Measurements from ENCODE around the gene PRR20G.
"Not testable (repeated sequence)": the region's sequence is repeated elsewhere in the genome, so short reads cannot be mapped to it uniquely, and the experiment has no call there.

The PRR20G gene

GRCh38 chr3:127296959-127297358, 9.1 kb upstream of the PRR20G start:
- no peak for DNase-seq

DNA sequence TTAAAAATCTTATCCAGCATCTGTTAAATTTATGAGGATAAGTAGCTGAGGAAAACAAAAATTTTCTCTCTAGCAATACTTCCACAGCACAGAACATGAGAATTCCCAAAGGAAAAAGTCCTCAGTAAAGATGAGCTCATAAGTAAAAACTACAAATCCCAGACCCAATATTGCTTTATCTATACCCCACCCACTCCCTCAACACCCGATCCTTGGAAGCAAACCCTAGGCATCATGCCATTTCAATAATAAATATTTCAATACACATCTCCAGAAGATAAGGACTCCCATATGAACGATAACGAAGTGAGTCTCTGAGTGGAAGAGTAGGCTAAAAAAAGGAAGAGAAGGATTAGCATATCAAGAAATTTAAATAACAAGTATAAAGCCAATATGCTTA, 8.3 kb upstream of the PRR20G start:
- DNase-seq = no peak

- not testable (repeated sequence) for DNase-seq
These were observed 5.8 kb upstream of the PRR20G start for GRCh38 chr3:127293650-127294049.

DNA sequence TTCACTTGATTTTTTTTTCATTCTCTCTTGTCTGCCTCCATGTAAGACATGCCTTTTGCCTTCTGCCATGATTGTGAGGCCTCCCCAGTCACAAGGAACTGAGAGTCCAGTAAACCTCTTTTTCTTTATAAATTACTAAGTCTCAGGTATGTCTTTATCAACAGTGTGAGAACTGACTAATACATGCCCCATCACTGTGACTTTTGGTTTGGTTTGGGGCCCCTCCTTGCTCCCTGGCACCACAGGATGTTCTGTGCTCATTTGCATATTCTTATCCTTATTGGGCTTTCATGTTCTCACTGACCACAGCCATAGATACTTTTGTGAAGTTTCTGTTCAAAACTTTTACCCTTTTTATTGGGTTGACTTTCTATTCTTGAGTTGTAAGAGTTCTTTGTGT, 3.8 kb upstream of the PRR20G start:
- DNase-seq = no peak

DNA sequence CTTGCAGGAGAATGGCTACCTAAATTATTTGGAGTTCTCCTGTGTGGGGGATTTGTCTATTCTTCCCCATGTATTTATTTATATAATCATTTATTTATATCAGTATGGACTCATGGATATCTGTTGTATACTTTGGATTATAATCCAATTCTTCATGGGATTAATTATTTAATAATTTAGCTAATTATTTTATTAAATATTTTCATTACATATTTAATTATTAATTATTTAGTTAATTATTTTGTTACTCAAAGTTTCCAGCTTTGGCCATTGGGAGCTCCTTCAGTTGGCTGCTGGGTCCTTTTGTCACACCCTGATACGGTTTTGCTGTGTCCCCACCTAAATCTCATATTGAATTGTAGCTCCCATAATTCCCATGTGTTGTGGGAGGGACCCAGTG, 3.3 kb upstream of the PRR20G start:
- DNase-seq = no peak

- DNase-seq = no peak
These were observed 2.1 kb upstream of the PRR20G start for GRCh38 chr3:127289706-127290575.

DNA sequence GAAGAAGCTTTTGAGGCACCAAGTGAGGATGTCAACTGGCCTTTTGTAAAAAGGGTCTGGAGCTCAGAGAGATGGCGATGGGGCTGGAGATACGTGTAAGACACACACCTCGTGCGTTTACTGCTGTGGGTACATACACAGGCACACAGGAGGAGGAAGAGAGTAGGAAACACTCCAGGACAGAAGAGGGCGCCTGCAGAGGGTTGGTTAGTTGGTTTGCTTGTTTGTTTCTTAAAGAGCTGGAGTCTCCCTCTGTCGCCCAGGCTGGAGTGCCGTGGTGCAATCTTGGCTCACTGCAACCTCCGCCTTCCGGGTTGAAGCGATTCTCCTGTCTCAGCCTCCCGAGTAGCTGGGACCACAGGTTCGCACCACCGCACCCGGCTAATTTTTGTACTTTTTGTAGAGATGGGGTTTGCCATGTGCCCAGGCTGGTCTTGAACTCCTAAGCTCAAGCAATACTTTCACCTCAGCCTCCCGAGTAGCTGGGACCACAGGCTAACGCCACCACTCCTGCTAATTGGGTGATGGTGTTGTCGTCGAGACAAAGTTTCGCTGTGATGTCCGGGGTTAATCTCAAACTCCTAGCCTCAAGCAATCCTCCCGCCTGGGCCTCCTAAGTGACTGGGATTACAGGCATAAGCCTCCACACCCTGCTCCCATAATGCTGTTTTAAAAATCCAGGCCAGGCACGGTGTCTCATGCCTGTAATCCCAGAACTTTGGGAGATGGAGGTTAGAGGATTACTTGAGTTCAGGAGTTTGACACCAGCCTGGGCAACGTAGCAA, 1.3 kb upstream of the PRR20G start:
- no peak for DNase-seq

GRCh38 chr3:127288343-127288742, 497 bp upstream of the PRR20G start:
- DNase-seq = no peak

- DNase-seq = no peak
These were observed 1.2 kb downstream of the PRR20G start for GRCh38 chr3:127286571-127287140.

- no peak for DNase-seq
These were observed 3.6 kb downstream of the PRR20G start for GRCh38 chr3:127284258-127284657.

- no peak for DNase-seq
These were observed 10.3 kb downstream of the PRR20G start for GRCh38 chr3:127277561-127277960.

DNA sequence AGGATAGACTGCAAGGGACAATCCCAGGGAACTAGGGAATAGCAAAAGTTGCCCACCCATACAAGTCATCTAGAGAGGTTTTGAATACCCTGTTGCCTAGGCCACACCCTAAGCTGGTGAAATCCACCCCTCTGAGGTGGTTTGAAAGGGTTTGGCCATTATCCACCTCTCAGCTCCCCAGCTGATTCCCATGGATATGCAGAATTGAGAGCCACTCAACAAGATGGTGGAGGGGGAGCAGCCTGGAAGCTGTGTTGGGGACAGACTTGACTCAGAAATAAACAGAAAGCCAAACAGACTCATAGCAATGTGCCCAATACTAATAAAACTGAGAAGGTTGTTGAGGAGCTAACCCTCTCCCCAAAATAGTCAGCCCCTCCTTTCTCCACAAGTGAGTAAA, 10.9 kb downstream of the PRR20G start:
- no peak for DNase-seq

GRCh38 chr3:127276396-127276795, 11.4 kb downstream of the PRR20G start:
- DNase-seq = no peak

GRCh38 chr3:127275287-127275781, 12.5 kb downstream of the PRR20G start:
- DNase-seq = no peak

DNA sequence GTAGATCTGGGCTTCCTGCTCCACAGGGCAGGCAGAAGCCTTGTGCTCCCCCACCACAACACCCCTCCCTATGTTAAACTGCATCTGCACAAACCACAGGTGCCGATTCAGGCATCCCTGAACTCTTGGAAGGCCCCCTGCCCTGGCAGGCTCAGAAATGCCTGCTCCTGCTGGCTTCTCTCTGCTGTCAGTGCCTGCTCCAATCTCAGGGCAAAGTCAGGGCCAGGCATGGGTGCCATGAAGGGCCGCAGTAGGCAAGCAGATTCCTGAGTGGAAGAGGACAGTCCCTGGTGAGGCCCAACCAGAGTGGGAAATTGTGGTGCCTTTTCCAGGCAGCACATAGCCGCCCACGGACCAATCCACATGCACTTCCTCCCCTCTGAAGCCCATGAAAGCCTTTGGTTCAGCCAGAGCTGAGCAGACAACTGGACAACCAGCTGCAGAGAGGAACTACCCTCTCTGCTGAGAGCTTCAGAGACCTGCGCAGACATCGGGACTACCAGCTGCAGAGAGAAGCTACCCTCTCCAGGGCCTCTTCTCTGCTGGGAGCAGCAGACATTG, 13.6 kb downstream of the PRR20G start:
- DNase-seq = no peak

GRCh38 chr3:127273206-127273605, 14.6 kb downstream of the PRR20G start:
- no peak for DNase-seq

- DNase-seq = no peak
These were observed 21.7 kb downstream of the PRR20G start for GRCh38 chr3:127266186-127266585.

DNA sequence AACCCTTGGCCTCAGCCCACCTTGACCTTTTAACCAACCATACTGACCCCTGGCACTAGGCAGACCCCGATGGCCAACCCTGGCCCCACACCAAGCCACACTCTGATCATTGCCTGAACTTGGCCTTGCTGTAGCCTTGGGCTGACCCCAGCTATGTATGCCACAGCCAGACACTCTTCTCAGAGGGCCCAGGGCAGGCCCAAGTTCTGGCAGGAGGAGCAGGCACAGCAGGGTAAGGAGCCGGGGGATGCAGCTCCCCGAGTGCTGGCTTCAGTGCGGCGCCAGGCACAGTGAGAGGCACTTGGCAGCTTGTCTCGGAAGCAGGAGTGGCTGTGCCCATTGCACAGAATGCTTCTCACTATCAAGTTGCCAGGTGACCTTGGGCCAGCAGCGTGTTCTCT, 22.3 kb downstream of the PRR20G start:
- DNase-seq = no peak

GRCh38 chr3:127264794-127265514, 22.9 kb downstream of the PRR20G start:
- DNase-seq = no peak

DNA sequence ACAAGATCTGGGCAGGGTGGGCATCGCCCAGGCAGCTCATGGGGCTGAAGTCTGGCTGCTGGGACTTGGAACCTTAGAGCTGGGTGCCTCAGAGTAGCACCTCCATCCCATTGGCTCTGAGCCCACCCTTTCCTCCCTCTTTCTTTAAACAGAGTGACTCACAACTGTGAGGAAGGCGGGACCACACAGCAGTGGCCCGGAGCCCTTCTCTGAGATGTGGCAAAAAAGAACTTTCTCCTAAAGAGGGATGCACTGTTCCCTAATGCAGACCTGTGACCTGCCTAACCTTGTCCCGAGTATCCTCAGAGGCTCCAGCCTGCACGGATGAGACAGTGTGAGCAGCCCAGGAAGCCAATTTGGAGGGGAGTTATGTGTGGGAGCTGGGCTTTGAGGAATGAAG, 23.6 kb downstream of the PRR20G start:
- DNase-seq = no peak

- DNase-seq = no peak
These were observed 24.1 kb downstream of the PRR20G start for GRCh38 chr3:127263586-127264231.

- no peak for DNase-seq
These were observed 24.8 kb downstream of the PRR20G start for GRCh38 chr3:127263037-127263436.
